ENCODE data around the gene POLR2L. TPM values are rescaled to one million over a fixed set of nuclear protein-coding genes. Genes with fewer than 3 reads are reported as not detected.

Gene POLR2L
- total RNA-seq, 1 donor from 2014 or later = 213 TPM

DNA sequence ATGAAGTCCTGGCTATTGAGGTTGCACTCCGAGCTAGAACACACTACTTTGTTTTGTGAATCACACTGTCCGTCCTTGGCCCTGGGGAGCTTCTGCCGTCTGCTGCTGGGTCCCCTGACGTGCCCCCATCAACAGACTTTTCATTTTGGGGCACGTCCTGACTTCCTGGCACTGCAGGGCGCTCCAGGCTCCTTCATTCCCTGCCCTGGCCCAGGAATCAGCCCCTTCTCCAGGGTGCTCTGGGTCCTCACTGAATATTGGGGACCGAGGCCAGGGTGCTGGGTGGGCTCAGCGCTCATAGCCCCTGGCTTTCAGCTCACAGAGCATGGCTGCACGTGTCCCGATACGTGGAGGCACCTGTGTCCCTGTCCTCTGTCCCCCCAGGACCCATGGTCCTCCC, 22.6 kb upstream of the POLR2L start:
- TF ChIP-seq, protein P1, sequence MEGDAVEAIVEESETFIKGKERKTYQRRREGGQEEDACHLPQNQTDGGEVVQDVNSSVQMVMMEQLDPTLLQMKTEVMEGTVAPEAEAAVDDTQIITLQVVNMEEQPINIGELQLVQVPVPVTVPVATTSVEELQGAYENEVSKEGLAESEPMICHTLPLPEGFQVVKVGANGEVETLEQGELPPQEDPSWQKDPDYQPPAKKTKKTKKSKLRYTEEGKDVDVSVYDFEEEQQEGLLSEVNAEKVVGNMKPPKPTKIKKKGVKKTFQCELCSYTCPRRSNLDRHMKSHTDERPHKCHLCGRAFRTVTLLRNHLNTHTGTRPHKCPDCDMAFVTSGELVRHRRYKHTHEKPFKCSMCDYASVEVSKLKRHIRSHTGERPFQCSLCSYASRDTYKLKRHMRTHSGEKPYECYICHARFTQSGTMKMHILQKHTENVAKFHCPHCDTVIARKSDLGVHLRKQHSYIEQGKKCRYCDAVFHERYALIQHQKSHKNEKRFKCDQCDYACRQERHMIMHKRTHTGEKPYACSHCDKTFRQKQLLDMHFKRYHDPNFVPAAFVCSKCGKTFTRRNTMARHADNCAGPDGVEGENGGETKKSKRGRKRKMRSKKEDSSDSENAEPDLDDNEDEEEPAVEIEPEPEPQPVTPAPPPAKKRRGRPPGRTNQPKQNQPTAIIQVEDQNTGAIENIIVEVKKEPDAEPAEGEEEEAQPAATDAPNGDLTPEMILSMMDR (conservative IDR thresholded peaks at IDR 0.05; ENCODE audit: low read depth, low read length) = no peak
- DNase-seq (ENCODE audit: low read depth) = no peak

DNA sequence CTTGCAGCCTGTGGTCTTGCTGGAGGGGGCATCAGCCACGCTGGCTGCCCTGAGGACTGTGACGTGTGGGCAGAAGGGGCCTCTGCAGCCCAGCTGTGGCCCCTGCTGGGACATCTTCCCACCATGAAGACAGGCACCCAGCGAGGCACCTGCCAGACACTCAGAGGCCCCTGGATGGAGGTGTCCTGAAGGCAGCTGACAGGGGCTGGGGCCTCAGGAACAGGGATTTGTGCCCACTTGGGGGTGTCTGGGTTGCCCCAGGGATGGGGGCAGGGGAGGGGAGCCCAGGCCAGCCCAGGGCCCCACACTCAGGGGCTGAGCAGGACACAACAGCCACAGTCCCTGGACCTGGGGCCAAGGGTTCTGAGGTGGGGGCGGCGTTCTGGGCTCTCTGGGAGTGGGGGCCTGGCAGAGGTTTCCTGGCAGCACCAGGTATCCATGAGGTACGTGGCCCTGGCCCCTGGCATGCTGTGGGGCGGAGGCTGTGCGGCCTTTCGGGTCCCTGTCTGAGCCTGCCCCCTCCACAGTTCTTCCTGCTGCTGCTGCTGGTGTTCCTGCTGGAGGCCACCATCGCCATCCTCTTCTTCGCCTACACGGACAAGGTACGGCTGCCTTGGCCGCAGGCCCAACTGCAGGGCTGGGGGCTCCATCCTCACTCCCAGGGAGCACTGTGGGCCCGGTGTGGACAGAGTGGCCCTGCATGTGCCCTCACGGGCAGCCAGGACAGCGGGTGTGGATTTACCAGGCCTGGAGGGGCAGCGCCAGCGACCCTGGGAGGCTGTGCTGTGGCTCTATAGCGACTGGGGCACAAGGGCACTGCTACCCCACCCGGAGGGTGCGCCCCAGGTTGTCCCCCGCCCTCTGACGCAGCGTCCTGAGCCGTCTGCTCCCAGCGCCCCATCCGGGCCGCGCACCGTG, 21.8 kb upstream of the POLR2L start:
- no peak for DNase-seq (ENCODE audit: low read depth)
- TF ChIP-seq, protein P1 (conservative IDR thresholded peaks at IDR 0.05; ENCODE audit: low read depth, low read length) = no peak
- H3K4me3 ChIP-seq (ENCODE audit: low read depth, low read length) = no peak overlapping the region

More for the DNA sequence above, 22.6 kb upstream of the POLR2L start:
- no peak overlapping the region for H3K4me3 ChIP-seq (ENCODE audit: low read depth, low read length)

DNA sequence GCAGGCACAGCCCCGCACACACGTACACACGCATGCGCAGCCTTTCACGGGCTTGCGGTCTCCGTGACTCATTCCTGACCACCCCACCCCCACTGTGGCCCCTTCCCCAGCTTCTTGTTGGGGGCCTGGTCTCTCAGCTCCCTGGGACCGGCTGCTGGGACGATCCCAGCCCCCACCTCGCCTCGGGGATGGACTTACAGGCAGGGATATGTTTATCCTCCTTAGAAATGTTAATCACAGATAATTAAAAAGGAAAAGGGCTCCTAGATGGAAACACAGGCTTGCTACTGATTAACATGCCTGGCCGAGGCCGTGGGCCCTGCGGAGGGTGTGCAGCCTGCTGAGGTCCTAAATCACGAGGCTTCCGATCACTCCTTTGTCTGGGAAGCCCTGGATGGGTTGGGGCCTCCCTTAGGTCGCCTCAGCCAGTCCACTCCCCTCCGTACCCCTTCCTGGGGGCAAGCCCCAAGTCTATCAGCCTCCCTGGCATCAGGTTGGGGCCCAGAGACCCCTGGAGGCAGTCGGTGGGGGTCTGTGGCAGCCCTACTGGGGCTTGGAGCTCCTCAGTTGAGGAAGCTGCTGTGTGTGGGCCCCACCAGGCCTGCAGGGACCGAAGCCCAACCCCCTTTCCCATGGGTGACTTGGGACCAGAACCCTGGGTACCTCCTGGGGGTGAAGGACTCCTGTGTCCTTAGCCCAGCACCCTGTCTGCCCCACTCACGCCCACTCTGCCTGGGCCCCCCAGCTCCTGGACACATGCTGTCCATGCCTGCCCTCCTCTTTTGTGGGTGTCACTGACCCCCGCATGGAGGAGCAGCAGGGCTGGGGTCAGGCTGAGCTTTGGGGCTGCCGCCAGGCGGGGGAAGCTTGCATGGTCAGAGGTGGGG, 20.9 kb upstream of the POLR2L start:
- no peak overlapping the region for H3K4me3 ChIP-seq (ENCODE audit: low read depth, low read length)
- no peak for DNase-seq (ENCODE audit: low read depth)
- TF ChIP-seq, protein P1 (conservative IDR thresholded peaks at IDR 0.05; ENCODE audit: low read depth, low read length) = no peak

DNA sequence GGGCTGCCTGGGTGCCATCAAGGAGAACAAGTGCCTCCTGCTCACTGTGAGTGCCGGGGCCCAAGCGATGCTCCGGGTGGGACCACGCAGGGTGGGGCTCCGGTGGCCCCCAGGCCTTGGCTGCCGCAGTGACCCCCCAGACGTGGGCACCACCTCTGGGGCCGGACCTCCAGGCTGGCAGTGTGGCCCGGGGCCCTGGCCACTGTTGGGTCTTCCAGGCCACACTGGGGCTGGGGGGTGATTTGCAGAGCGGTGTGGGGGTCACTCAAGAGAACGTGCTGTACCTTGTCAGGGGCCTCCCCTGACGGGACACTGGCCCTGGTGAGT, 20.3 kb upstream of the POLR2L start:
- H3K4me3 ChIP-seq (ENCODE audit: low read depth, low read length) = no peak overlapping the region
- TF ChIP-seq, protein P1 (conservative IDR thresholded peaks at IDR 0.05; ENCODE audit: low read depth, low read length) = no peak
- no peak for DNase-seq (ENCODE audit: low read depth)

DNA sequence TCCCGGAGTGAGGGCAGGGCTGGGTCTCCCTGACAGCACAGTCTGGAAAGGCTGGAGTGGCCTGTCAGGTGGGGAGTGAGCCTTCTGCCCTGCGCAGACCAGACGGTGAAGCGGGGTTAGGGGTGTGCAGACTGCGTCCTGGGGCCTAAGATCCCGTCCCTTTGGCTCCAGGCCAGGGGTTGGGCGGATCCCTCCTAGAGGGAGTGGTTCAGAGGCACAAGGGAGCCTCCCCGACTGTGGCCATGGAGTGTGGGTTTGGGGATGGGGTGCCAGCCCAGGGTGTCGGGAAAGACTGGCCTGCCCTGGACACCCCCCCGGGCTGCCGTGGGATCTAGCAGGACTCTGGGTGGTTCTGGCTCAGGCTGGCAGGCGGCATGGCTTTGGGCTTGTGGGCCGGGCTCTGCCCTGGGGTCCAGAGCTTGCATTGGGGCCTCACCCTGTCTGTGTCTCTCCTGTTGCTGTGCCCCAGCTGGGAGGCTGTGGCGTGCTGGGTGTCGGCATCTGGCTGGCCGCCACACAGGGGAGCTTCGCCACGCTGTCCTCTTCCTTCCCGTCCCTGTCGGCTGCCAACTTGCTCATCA, 19.8 kb upstream of the POLR2L start:
- no peak overlapping the region for H3K4me3 ChIP-seq (ENCODE audit: low read depth, low read length)
- TF ChIP-seq, protein P1 (conservative IDR thresholded peaks at IDR 0.05; ENCODE audit: low read depth, low read length) = no peak
- no peak for DNase-seq (ENCODE audit: low read depth)

DNA sequence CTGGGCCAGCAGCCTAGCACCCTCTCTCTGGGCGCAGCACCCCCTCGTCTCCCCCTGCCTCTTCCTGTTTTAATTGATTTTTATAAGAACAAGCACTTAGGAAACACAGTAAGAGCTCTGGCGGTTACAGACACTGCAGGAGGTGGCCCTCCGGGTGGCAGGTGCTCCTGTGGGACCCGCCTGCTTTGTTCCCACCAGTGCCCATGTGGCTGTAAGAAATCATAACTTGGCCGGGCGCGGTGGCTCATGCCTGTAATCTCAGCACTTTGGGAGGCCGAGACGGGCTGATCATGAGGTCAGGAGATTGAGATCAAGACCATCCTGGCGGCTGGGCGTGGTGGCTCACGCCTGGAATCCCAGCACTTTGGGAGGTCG, 18.8 kb upstream of the POLR2L start:
- no peak overlapping the region for H3K4me3 ChIP-seq (ENCODE audit: low read depth, low read length)
- TF ChIP-seq, protein P1 (conservative IDR thresholded peaks at IDR 0.05; ENCODE audit: low read depth, low read length) = no peak
- DNase-seq (ENCODE audit: low read depth) = no peak

All from epithelial cell of proximal tubule (primary cell).